Activated CD8-positive, alpha-beta memory T cell treated with anti-CD3 and anti-CD28 coated beads for 36 hours (primary cell): ENCODE measurements around the gene SOD2. TPM values are rescaled to one million over a fixed set of nuclear protein-coding genes. Genes with fewer than 3 reads are reported as not detected.
"Not testable (repeated sequence)": the region's sequence is repeated elsewhere in the genome, so short reads cannot be mapped to it uniquely, and the experiment has no call there.

Experiments
- CTCF ChIA-PET: fragments of 350-600 bp; sonication (Branson Sonifier 250); formaldehyde crosslinking; loops from one replicate; lab custom pipeline; 2021; ENCODE audit warnings: antibody characterized with exemption; lab: Charles Lee
- POLR2A ChIA-PET: fragments of 350-600 bp; sonication (Branson Sonifier 250); formaldehyde crosslinking; loops from one replicate; lab custom pipeline; 2021; ENCODE audit warnings: antibody characterized with exemption; lab: Charles Lee
- total RNA-seq, 2 experiments: library from RNA; stranded (reverse); gene quantifications; one replicate each; pipeline ENCODE4 v1.2.3, GENCODE V29; 2021

The SOD2 gene
- total RNA-seq, 2 experiments from 2014 or later, result 89.6 to 91.7 TPM

- POLR2A ChIA-PET, result no interaction called here
- CTCF ChIA-PET, result no interaction called here
Measured at GRCh38 chr6:159665868-159666635, 27.0 kb downstream of the SOD2 start.

GRCh38 chr6:159663368-159663889 lies 29.6 kb downstream of the SOD2 start:
- POLR2A ChIA-PET, result not testable (repeated sequence)
- CTCF ChIA-PET, result interaction anchor here (1.9 kb wide), 1 partner anchor 8 kb away, joined by 5 read pairs; no protein-coding TSS in a partner anchor

- POLR2A ChIA-PET, CTCF ChIA-PET: not testable (repeated sequence)
Measured at GRCh38 chr6:159661977-159662376, 31.1 kb downstream of the SOD2 start.

GRCh38 chr6:159655409-159655988 lies 37.5 kb downstream of the SOD2 start:
- CTCF ChIA-PET, result interaction anchor here (0.9 to 5.4 kb wide), 8 partner anchors 9 to 486 kb away, joined by 3 to 29 read pairs (median 5); partner anchors contain the start of gene FNDC1
- POLR2A ChIA-PET, result no interaction called here

- POLR2A ChIA-PET, result no interaction called here
- CTCF ChIA-PET, result interaction anchor here (0.9 to 5.4 kb wide), 10 partner anchors 9 to 485 kb away, joined by 3 to 29 read pairs (median 4); partner anchors contain the start of gene FNDC1
Measured at GRCh38 chr6:159654483-159655098, 38.5 kb downstream of the SOD2 start.

- ChIA-PET POLR2A (no interaction called here), CTCF (no interaction called here)
Measured at GRCh38 chr6:159650314-159650713, 42.7 kb downstream of the SOD2 start.

- ChIA-PET POLR2A (no interaction called here), CTCF (no interaction called here)
Measured at GRCh38 chr6:159649441-159649840, 43.6 kb downstream of the SOD2 start.

GRCh38 chr6:159646733-159647132 lies 46.3 kb downstream of the SOD2 start:
- ChIA-PET POLR2A (no interaction called here), CTCF (interaction anchor here (0.9 to 2.0 kb wide), 4 partner anchors 8 to 478 kb away, joined by 3 to 4 read pairs (median 4); partner anchors contain the start of gene FNDC1)

GRCh38 chr6:159646116-159646515 lies 46.9 kb downstream of the SOD2 start:
- ChIA-PET CTCF (interaction anchor here (1.3 to 2.0 kb wide), 2 partner anchors 9 to 477 kb away, joined by 3 to 4 read pairs; partner anchors contain the start of gene FNDC1), POLR2A (no interaction called here)

GRCh38 chr6:159645640-159646039 lies 47.4 kb downstream of the SOD2 start:
- CTCF ChIA-PET, result interaction anchor here (0.7 to 1.3 kb wide), 2 partner anchors 9 to 147 kb away, joined by 3 to 5 read pairs; no protein-coding TSS in a partner anchor
- POLR2A ChIA-PET, result no interaction called here

Other genes starting within 250 kb of the SOD2 start
- 10 to 100 TPM; 87.6 to 88.2 TPM for gene WTAP, start 34.3 kb upstream of the SOD2 start, total RNA-seq
- gene ACAT2, start 68.8 kb upstream of the SOD2 start, total RNA-seq, result 10 to 100 TPM; 74.2 to 77.7 TPM
- gene TCP1, start 96.4 kb upstream of the SOD2 start, total RNA-seq, result 100 to 1,000 TPM; 621 to 635 TPM
- 100 to 1,000 TPM; 129 to 130 TPM for gene MRPL18, start 97.2 kb upstream of the SOD2 start, total RNA-seq
- under 1 TPM; 0.30 to 0.57 TPM for gene PNLDC1, start 107.0 kb upstream of the SOD2 start, total RNA-seq
- gene MAS1, start 197.7 kb upstream of the SOD2 start, total RNA-seq, result not detected